WTC11 (cell line): ENCODE data around the gene HRAS.

ENCODE experiments used
- CTCF ChIP-seq: fragments of 200-600 bp; IDR thresholded peaks from 2 replicates; pipeline ENCODE4 v1.8.0; 2022; ENCODE audit warnings: antibody characterized with exemption
- SOX15 ChIP-seq: fragments of 250-450 bp; sonication (Bioruptor Pico); IDR thresholded peaks from 2 replicates; pipeline ENCODE4 v1.9.0; 2021; ENCODE audit warnings: mild to moderate bottlenecking

DNA sequence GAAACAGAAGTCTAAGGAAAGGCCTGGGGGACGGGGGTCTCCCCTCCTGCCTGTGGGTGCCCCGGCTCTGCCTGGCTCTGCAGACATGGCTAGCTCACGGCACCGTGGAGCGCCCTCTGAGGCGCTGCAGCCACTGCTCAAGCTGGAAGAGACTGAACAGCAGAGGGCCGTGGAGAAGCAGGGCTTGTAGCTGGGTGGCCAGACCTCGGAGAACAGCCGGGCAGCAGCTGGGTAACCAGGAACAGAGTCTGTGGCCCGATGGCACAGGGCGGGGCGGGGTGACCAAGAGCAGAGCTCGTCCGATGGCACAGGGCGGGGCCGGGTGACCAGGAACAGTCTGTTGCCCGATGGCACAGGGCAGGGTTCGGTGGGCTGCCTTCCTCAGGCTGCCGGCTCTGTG lies 46.4 kb downstream of the HRAS start:
- TF ChIP-seq CTCF (no peak), SOX15 (CRISPR knock-in tag) (no peak)
